LNCaP clone FGC (cell line): ENCODE results near the gene TNS3.

Experiments used
- DNase-seq: peaks from one replicate; pipeline ENCODE4 v3.0.0-alpha.2; 2011; ENCODE audit warnings: low read depth
- H3K4me3 ChIP-seq: 2 replicates; pipeline ENCODE4 v1.5.1; 2011; ENCODE audit warnings: mild to moderate bottlenecking, low read depth, low read length, control low read depth
- TF ChIP-seq, protein P1 (sequence below): IDR thresholded peaks from 2 replicates; pipeline ENCODE4 v1.5.1; 2012; ENCODE audit warnings: mild to moderate bottlenecking; ENCODE audit not compliant: control insufficient read depth, insufficient read depth; ENCODE audit errors: extremely low read depth

The TNS3 gene

DNA sequence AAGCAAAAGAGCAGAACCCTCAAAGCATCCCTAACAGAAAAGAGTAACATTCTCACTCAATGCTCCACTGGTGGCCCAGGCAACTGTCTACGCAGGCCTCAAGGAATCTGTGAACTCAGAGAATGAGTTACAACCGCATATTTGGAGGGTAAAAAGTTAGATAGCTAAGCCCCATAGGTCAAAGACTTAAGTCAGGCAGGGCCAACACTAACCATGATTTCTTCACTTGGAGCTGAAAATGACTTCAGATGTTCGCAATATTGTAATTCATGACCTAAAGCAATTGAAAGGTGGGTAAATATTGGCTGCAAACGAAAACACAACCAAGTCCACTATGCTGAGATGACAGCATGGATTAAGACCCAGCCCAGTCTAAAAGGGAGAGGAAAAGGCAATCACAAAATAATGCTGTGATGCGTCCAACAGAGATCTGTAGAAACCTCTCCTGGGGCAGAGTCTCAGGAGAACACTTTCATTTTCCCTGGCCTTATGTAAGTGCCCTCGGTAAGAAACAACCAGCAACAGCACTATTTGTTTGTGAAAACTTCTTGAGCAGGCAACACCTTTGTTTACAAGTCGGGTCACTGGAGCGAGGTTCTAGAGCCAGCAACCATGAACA lies 176.5 kb downstream of the TNS3 start:
- no peak for DNase-seq
- TF ChIP-seq, protein P1, sequence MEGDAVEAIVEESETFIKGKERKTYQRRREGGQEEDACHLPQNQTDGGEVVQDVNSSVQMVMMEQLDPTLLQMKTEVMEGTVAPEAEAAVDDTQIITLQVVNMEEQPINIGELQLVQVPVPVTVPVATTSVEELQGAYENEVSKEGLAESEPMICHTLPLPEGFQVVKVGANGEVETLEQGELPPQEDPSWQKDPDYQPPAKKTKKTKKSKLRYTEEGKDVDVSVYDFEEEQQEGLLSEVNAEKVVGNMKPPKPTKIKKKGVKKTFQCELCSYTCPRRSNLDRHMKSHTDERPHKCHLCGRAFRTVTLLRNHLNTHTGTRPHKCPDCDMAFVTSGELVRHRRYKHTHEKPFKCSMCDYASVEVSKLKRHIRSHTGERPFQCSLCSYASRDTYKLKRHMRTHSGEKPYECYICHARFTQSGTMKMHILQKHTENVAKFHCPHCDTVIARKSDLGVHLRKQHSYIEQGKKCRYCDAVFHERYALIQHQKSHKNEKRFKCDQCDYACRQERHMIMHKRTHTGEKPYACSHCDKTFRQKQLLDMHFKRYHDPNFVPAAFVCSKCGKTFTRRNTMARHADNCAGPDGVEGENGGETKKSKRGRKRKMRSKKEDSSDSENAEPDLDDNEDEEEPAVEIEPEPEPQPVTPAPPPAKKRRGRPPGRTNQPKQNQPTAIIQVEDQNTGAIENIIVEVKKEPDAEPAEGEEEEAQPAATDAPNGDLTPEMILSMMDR, result no peak
- no peak overlapping the region for H3K4me3 ChIP-seq

DNA sequence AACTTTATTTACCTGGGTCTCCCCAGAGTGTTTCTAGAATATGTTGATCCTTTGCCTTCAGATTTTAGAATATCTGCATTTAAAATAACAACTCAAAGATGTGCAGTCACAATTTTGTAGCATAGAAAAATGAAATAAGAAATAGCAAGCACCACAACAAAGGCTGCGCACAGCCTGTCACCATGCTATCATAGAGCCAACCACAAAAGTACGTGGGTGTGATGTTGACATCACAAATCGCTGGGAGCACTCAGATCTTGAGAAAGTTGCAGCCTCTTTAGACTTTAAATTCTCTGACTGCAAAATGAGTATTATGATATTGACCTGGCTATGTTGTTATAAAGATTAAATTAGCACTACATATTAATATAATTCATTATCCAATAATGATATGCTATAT lies 177.9 kb downstream of the TNS3 start:
- no peak overlapping the region for H3K4me3 ChIP-seq
- TF ChIP-seq, protein P1, result no peak
- no peak for DNase-seq

DNA sequence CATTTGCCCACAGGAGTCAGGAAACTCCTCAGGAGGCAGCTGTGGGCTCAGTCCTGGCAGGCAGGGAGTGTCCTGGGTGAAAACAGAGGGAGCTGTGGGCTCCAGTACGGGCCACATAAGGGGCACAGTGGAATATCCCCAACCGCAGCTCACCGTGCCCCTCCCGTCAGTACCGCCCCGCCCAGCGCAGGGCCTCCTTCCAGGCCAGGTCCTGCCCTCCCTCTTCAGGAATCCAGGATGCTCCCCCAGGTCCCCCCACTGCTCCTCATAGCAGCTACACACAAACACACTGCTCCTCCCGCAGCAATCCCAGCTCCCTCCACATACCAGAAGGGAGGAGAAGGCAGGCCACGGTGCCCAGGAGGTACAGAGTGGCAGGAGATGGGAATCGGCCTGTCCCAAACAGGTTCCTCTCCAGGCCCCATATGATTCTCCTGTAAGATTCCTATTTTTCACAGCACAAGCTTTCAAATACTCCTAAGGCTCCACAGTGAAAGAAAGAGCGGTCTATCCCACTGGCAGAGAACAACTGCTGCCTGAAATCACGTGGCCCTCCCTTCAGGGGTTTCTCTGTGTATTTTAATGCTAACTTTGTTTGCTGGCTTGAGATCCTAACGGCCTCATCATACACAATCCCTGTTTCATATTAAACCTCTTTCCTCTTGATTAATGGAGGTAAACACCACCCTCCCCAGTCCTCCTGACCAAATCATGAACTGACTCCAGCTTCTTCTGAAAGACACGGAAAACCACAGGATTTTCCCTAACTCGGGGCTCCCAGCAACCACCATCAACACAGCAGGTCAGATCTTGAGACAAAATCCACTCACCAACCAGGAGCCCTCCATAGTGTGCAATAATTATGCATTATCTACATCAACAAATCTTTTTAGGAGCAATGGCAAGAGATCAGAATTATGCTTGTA lies 178.7 kb downstream of the TNS3 start:
- no peak for DNase-seq
- TF ChIP-seq, protein P1, result no peak
- no peak overlapping the region for H3K4me3 ChIP-seq

DNA sequence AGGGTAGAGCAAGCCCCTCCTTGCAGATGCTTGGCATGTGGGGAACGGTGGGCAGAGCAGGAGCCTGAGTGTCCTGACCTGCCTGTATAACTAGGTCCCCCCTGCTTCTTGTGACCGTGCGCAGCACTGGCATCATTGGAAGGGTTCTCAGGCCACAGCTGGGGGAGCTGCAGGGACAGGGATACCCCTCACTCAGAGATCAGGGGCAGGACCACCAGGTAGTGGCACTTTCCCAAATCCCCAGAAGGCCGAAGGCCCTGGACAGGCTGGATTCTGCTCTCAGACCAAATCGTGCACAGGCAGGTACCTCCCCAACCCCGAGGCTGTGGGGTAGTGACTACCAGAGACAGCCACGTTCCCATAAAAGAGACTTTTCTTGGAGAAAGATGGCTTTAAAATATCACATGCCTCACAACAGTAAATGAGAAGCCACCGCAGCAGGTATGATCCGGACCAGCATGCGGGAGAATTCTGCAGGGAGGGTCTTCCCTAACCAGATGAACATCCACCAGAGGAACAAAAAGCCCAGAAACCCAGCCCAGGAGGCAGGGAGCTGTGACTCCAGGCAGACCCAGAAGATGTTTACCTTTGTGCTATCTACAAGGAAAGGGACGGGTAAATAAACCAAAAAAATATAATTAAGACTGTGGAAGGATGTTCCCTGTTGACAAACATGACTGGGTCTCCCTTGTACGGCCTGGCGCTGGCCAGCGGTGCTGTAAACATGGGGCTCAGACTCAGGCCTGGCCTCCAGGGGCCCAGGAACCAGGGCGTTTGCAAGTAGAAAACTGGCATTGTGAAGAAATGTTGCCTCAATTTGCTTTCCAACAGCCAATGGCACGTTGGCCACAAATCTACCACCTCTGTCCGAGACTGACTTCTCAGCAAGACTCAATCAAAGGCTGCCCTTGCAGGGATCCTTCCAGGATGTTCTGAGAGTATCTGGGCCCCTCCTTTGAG lies 180.0 kb downstream of the TNS3 start:
- no peak overlapping the region for H3K4me3 ChIP-seq
- TF ChIP-seq, protein P1, result no peak
- DNase-seq, result peak; percentile 3

DNA sequence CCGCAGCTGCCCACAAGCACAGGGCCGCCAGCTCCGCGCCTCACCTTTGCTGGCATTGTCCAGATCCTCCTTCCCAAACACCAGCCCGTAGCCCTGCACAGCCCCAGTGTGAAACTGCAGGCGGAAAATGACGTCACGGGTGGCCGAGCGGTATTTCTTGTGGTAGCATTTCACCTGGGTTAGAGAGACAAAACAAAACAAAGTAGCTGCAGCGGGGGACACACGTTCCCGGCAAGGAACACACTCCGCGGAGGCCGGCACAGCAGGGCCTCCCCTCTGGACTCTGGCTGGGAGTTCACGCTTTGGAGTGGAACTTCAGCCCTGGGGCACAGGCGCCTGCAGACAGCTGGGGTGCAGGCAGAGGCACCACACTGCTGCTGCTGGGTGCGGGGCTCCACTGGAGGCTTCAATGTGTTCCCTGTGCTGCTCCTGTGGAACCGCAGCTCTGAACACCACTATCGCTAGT lies 181.1 kb downstream of the TNS3 start:
- H3K4me3 ChIP-seq, result no peak overlapping the region
- DNase-seq, result no peak
- TF ChIP-seq, protein P1, result no peak

DNA sequence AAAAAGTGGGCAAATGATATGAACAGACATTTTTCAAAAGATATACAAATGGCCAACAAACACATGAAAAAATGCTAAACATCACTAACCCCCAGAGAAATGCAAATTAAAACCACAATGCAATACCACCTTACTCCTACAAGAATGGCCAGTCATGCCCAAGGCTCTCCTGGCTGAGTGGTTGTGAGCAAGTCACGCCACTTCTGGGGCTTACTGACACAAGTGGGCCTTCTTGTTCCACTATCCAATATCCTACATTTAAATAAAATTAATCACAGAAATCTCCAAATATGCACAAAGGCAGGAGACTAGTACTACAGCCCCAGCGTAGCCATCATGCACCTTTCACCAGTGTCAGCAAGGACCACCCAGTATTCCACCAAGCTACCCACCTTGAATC lies 181.9 kb downstream of the TNS3 start:
- no peak for DNase-seq
- H3K4me3 ChIP-seq, result no peak overlapping the region
- TF ChIP-seq, protein P1, result no peak
